GM18870 (cell line): ENCODE results near the gene KYAT1.
"Not testable (repeated sequence)": the region's sequence is repeated elsewhere in the genome, so short reads cannot be mapped to it uniquely, and the experiment has no call there.

Experiments
- ATAC-seq: cut with Tn5 transposase; IDR thresholded peaks from one replicate; pipeline ENCODE4 v1.9.1; 2021; ENCODE audit warnings: moderate library complexity; ENCODE audit not compliant: unreplicated experiment

KYAT1 gene

DNA sequence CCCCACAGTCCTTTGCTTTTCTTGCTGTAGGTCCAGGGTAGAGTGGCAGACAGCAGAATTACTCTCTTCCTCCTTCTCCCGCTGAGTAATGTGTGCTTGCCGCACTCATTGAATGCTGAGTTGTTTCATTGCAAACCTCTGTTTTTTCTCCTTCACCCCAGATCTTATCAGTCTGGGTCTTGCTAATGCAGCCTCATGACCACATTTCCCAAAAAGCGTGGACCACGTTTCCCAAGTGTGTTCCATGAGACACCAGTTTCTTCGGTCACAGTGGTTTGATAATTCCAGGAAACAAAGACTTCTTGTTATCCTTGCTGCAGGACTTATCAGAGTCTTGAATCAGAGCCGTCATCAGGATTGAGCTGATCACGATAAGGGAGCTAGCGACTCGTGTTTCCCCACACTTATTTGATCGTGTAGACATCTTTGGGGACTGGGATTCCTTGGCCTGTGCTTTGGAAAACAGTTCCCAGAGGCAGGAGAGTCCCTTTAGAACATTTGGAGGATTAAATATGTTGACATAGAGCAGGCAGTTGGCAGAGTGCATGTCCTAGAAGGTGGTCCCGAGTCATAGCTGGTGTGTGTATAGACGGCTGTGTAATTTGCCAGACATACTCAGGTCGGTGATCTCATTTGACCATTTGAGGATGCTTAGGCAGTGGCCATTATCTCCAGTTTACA, 4.6 kb upstream of the KYAT1 start:
- no peak for ATAC-seq

DNA sequence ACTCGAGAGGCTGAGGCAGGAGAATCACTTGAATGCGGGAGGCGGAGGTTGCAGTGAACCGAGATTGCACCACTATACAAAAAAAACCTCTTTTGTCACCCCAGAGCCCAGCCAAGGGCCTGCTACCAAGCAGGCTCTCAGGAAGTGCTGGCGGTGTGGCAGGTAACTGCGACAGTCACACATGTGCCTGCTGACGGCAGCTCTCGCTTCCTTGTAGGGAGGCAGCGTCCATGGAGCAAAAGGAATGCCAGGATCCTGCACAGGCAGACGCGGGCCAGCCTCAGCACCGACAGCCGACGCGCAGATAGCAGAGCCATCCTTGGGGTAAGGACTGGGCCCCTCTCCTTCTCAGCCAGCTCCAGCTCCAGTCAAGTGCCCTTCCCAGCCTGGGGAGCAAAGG, 4.0 kb upstream of the KYAT1 start:
- no peak for ATAC-seq

DNA sequence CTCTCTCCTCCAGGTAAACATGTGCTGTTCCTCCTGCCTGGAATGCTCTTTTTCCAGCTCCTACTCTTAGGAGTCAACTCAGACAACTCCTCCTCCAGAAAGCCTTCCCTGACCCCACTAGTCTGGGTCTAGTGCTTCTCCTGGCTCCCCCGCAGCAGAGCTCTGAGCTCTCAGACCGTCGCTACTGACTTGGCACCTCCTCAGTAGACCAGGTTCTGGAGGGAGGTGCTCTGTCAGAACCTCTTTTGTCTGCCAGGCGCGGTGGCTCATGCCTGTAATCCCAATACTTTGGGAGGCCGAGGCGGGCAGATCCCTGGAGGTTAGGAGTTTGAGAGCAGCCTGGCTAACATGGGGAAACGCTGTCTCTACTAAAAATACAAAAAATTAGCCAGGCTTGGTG, 3.6 kb upstream of the KYAT1 start:
- ATAC-seq = no peak

DNA sequence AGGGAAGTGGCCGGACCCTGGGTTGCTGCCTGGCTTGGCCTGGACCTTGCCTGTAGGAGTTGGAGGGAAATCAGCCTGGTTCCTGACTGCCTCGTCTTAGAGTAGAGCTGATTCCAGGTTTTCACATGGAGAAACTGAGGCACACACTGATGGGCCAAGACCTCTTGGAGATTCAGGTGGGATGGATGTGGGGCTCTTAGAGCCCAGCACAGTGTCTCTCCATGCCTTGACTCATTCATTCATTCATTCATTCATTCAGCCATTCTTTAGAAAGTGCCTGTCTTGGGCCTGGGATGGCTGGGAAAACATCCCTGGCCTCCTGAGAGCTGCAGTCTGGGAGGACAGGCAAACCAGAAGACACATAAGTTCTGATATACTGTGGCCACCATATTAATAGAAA, 2.4 kb upstream of the KYAT1 start:
- ATAC-seq = no peak

DNA sequence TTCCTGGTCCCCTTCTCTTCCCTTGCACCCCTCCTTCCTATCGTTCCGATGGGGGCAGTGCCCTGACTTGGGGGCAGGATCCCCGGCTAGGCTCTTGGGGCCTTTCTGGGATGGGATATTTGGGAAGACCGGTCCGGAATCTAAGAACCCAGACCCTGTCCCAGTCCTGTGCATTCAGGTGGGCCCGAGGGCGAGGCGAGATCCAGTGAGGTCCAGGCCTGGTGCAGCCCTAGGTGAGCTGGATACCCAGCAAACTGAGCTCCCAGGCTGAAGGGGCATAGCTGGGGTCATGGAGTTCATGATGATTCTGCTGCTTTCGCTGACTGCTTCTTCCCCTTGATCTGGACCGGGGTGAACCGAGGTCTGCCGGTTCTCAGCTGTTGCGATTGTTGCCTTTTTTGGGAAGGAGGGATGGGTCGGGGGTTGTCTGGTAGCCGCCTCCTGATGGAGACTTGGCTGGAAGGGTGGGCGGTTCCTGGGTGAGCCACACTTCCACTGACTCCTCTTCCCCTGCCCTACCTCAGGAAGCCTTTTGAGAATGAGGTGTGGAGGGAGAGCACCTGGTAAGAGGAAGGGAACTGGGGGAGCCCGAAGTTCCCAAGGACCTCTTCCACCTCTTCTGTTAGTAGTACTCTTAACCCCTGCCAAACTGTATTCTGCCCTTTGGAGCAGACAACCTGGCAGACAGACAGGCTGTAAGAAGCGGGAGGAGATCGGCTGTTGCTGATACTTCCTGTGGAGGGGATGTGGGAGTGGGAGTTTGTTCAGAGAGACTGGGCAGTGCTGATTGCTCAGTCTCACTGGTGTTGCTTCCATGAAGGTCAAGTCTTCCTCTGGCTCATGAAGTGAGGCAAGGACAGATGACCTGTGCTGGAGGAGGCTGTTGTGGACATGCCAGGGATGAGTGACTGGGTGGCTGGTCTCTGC, 1.2 kb upstream of the KYAT1 start:
- peak; percentile 3 for ATAC-seq

DNA sequence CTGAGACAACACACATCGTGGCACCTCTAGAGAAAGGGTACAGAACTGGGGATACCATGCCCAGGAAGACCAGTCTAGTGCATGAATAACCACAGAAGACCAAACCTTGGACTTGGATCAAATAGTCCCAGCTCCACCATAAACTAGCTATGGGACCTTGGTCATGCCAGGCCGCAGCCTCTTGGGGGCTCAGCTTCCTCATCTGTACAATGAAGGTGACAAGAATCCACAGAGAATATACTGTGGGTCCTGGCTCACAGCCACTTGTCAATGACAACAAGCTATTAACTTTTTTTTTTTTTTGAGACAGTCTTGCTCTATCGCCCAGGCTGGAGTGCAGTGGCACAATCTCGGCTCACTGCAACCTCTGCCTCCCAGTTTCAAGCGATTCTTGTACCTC, 3.9 kb downstream of the KYAT1 start:
- ATAC-seq = no peak

DNA sequence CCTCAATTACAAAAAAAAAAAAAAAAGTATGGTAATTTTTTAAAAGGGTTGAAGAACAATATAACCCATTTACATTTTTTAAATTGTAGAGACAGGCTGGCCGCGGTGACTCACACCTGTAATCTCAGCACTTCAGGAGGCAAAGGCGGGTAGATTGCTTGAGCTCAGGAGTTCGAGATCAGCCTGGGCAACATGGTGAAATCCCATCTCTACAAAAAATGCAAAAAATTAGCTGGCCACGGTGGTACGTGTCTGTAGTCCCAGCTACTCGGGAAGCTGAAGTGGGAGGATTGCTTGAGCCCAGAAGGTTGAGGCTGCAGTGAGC, 10.8 kb downstream of the KYAT1 start:
- ATAC-seq = not testable (repeated sequence)

DNA sequence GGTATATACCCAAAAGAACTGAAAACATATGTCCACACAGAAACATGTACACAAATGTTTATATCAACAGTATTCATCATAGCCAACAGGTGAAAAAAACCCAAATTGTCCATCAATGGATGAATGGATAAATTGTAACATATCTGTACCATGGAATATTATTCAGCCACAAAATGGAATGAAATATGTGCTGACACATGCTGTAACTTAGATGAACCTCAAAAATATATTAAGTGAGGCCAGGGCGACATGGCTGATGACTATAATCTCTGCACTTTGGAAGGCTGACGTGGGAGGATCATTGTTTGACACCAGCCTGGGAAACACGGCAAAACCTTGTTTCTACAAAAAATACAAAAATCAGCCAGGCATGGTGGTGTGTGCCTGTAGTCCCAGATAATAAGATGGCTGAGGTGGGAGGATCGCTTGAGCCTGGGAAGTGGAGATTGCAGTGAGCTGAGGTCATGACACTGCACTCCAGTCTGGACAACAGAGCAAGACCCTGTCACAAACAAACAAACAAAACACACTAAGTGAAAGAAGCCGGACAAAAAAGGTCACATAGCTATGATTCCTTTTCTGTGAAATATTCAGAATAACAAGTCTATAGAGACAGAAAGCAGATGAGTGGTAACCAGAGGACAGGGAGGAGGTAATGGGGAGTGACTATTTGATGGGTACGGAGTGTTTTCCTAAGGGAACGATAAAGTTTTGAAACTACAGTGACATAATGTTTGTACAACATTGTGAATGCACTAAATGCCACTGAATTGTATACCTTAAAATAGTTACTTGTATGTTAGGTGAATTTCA, 11.4 kb downstream of the KYAT1 start:
- ATAC-seq = no peak

DNA sequence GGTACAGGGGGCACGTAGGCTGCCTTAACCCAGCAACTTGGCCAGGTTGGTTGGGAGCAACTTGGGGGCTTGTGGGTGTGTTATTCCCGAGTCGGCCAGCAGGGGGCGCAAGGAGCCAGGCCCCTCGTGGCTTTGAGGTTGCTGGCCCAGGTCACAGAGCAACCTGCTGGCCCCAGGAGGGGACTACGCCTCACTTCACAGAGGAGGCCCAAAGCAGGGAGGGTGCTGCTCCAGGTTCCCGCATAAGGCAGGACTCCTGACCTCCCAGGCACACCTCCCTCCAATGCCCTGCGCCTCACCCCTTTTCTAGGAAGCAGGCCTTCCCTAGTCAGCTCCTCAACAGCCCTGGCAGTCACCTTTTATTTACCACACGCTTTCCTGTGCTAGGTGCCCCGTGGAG, 18.1 kb downstream of the KYAT1 start:
- no peak for ATAC-seq

DNA sequence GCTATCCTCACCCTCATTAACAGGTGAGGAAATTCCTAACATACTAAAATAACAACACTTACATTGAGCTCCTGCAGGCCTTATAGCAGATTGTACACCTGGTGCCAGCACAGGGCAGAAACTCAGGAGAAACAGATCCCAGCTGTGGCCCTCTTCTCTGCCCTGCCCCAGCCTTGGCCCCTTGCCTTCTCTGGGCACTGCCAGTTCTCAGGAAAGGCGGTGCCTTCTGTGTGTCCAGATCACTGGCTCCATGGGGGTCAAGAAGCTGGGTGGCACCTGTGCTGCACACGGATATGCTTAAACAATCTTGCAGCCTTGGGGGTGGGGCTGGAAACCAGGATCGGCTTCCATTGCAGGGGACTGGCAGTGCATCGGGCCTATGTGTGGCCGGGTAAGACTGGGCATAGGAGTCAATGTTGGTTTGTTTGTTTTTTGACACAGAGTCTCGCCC, 19.3 kb downstream of the KYAT1 start:
- no peak for ATAC-seq

DNA sequence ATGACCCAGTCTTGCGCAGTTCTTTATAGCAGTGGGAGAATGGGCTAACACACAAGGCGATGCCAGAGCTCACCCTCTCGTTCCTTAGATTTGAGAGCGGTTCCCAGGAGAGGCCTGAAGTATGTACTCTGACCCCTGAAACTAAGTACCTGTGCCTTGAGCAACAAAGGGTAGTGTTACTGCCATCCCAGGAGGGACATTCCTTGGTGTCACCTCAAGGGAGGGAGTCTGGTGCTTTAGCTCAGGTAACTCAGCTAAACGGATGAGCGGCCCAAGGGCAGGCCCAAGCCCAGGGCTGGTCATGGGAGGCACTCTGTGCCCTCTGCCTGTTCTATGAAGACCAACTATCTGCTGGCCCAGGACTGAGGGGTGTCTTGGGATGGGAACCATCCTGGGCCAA, 20.2 kb downstream of the KYAT1 start:
- no peak for ATAC-seq

DNA sequence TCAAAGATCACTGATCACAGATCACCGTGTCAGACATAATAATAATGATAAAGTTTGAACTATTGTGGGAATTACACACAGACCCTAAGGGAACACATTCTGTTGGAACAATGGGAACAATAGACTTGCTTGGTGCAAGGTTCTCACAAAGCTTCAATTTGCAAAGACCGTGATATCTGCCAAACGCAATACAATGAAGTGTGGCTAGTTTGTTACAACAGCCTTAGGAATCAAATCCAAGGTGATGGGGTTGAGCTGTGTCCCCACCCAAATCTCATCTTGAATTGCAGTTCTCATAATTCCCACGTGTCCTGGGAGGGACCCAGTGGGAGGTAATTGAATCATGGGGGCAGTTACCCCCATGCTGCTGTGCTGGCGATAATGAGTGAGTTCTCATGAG, 20.8 kb downstream of the KYAT1 start:
- no peak for ATAC-seq

DNA sequence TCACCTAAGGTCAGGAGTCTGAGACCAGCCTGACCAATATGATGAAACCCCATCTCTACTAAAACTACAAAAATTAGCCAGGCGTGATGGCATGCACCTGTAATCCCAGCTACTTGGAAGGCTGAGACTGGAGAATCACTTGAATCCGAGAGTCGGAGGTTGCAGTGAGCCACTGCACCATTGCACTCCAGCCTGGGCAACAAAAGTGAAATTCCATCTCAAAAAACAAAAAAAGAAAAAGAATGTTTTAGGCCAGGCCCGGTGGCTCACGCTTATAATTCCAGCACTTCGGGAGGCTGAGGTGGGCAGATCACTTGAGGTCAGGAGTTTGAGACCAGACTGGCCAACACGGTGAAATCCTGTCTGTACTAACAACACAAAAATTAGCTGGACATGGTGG, 23.3 kb downstream of the KYAT1 start:
- not testable (repeated sequence) for ATAC-seq

DNA sequence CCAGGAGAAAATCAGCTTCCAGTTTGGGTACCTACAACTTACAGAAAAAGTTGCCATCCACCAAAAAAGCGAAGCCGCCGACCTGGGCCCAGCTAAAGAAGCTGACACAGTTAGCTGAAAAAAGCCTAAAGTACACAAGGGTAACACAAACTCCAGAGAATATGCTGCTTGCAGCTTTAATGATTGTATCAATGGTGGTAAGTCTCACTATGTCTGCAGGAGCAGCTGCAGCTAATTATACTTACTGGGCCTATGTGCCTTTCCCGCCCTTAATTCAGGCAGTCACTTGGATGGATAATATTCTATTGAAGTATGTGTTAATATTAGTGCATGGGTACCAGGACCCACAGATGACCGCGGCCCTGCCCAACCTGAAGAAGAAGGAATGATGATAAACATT, 27.3 kb downstream of the KYAT1 start:
- ATAC-seq = not testable (repeated sequence)

DNA sequence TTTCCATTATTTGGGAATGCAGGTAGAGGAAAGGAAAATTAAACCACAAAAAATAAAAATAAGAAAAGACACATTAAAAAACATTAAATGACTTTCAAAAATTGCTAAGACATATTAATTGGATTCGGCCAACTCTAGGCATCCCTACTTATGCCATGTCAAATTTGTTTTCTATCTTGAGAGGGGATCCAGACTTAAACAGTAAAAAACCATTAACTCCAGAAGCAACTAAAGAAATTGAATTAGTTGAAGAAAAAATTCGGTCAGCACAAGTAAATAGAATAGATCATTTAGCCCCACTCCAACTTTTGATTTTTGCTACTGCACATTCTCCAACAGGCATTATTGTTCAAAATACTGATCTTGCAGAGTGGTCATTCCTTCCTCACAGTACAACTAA, 29.1 kb downstream of the KYAT1 start:
- ATAC-seq = not testable (repeated sequence)

DNA sequence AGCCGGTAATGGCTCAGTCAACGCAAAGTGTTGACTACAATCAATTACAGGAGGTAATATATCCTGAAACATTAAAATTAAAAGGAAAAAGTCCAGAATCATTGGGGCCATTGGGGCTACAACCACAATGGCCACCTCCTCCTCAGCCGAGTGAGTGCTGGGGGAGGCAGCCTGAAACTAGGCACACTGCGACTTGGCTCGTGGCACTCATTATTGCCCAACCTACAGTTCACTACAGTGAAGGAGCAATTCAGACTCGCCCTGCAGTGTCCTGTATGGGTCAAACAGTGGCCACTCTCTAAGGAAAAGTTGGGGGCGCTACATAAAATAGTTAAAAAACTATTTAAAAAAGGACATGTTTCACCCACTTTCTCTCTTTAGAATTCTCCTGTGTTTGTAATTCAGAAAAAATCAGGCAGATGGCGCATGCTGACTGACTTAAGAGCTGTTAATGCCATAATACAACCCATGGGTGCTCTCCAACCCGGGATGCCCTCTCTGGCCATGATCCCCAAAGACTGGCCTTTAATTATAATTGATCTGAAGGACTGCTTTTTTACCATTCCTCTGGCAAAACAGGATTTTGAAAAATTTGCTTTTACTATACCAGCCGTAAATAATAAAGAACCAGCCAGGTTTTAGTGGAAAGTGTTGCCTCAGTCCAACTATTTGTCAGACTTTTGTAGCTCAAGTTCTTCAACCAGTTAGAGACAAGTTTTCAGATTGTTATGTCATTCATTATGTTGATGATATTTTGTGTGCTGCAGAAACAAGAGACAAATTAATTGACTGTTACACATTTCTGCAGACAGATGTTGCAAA, 29.8 kb downstream of the KYAT1 start:
- ATAC-seq = not testable (repeated sequence)

DNA sequence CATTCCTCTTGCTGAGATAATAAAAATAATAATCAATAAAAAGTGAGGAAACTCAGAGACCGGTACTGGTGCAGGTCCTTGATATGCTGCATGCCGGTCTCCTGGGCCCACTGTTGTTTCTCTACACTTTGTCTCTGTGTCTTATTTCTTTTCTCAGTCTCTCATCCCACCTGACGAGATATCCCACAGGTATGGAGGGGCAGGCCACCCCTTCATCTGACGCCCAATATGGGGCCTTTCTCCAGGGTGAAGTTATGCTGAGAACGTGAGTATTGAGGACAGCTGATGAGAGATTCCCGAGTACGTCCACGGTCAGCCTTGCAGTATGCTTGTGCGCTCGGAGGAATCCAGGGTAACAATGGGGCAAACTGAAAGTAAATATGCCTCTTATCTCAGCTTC, 30.7 kb downstream of the KYAT1 start:
- not testable (repeated sequence) for ATAC-seq

DNA sequence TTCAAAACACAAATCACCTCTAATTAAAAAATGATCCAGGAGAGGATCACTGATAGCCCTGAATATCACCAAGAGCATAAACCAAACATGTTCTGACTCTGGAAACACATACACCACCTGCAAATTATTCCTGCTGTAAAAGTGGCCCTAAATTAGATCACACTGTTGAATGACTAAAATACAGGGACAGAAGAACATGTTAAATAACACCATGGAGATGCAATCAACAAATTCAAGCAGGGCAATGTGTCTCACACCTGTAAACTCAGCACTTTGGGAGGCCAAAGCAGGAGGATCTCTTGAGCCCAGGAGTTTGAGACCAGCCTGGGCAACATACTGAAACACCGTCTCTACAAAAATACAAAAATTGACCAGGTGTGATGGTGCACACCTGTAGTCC, 33.9 kb downstream of the KYAT1 start:
- no peak for ATAC-seq

DNA sequence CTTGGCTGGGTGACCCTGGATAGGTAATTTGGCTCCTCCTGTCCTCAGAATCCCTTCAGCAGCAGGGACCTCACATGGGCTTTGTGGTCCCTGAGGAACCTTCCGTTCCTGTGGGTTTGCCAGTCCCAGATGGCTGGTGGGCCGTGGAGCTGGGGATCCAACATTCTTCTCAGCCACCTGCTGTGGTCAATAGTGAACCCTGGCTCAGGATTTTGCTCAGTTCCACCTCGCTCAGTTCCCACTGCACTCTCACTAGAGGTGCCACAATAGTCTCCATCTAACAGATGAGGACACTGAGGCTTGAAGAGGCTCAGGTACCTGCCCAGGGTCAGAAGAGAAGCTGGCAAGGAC, 35.1 kb downstream of the KYAT1 start:
- no peak for ATAC-seq

DNA sequence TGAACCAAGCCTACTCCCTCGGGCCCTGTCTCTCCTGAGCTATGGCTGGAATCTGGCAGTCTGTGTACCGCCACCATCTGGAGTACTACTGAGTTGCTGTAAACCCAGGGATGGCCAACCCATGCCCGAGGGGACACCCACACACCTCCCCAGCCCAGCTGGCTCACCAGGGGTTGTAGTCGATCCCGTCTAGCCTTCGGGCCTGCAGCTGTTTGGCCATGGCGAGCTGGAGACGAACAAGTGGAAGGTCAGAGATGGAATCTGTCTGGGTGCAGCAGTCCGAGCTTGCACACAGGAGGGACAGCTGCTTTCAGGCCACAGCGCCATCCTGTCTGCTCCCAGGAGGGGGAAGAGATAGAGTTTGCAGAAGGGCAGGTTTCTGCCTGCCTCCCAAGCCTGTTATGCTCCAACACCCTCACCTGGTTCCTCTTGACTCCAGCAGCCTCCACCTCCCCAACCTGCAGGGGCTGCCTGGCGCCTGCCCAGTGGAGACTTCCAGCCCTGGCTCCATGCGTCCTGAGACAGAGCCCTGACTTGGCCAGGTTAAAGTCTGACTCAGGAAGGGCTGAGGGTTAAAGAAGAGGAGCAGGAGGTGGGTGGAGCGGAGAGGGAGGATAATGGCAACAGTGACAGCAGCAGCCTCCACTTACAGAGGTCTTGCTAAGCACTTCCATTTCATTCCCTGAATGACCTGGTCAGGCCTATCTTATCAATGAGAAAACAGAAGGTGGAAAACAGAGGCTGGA, 36.4 kb downstream of the KYAT1 start:
- no peak for ATAC-seq
